Gastroesophageal sphincter (tissue), 4 donors: ENCODE results near the gene LAMA4. TPM values are rescaled to one million over a fixed set of nuclear protein-coding genes. Genes with fewer than 3 reads are reported as not detected.
A peak's percentile ranks its signal among the peaks of the same experiment; 100 is the strongest.

Experiments used
- ATAC-seq: fragments of 150-250 bp; one replicate; pipeline ENCODE4 v1.9.1; 2016; ENCODE audit warnings: mild to moderate bottlenecking, moderate library complexity
- H3K27ac ChIP-seq, 4 donors: fragments of 200-600 bp; sonication (generic) in 3 of 4; 1 replicate in 3 of 4; 2 replicates in 1 of 4; pipeline ENCODE4 v1.5.1; 2016 to 2019
- H3K27me3 ChIP-seq: fragments of 200-600 bp; sonication (generic); one replicate; pipeline ENCODE4 v1.5.1; 2019
- H3K36me3 ChIP-seq, 2 donors: fragments of 200-600 bp; sonication (generic); one replicate each; pipeline ENCODE4 v1.5.1; 2019; ENCODE audit warnings: control low read depth in 1 of 2
- H3K4me1 ChIP-seq, 3 donors: fragments of 200-600 bp; sonication (generic); 1 replicate in 2 of 3; 2 replicates in 1 of 3; pipeline ENCODE4 v1.5.1; 2016 to 2019; ENCODE audit warnings: control low read depth in 2 of 3
- H3K4me3 ChIP-seq, 2 donors: fragments of 200-600 bp; sonication (generic); one replicate each; pipeline ENCODE4 v1.5.1; 2019; ENCODE audit warnings: mild to moderate bottlenecking in 1 of 2, moderate library complexity in 1 of 2
- H3K9me3 ChIP-seq, 3 donors: fragments of 200-600 bp; sonication (generic); one replicate each; pipeline ENCODE4 v1.5.1; 2017 to 2019; ENCODE audit warnings: control low read depth in 2 of 3
- CTCF ChIP-seq, 4 experiments: fragments of 200-600 bp in 2 of 4; fragments of 450-650 bp in 2 of 4; sonication (generic) in 1 of 4; IDR thresholded peaks; one replicate each; pipeline ENCODE4 v1.5.1; 2017 to 2019; ENCODE audit warnings: antibody characterized with exemption in 4 of 4, mild to moderate bottlenecking in 2 of 4, moderate library complexity in 2 of 4
- EP300 ChIP-seq: sonication (generic); formaldehyde crosslinking; IDR thresholded peaks from one replicate; pipeline ENCODE4 v1.6.1; 2017; ENCODE audit warnings: antibody characterized with exemption, mild to moderate bottlenecking
- POLR2A ChIP-seq, 2 donors: fragments of 450-650 bp; IDR thresholded peaks; one replicate each; pipeline ENCODE4 v1.6.1; 2017; ENCODE audit warnings: antibody characterized with exemption in 2 of 2, mild to moderate bottlenecking in 2 of 2, moderate library complexity in 1 of 2
- POLR2AphosphoS5 ChIP-seq: sonication (generic); formaldehyde crosslinking; IDR thresholded peaks from one replicate; pipeline ENCODE4 v1.6.1; 2017; ENCODE audit warnings: antibody characterized with exemption
- WGBS, 2 donors: methylation state at CpG; one replicate each; pipeline ENCODE4 v1.1.5; 2018; ENCODE audit warnings: low coverage in 1 of 2; 5-methylcytosine and 5-hydroxymethylcytosine counted together
- total RNA-seq, 4 donors: library from RNA; depleted of rRNA; stranded (reverse); fragments of >200 nt; gene quantifications; one replicate each; pipeline ENCODE4 v1.1.0, GENCODE V29; 2016

The LAMA4 gene
- total RNA-seq, 4 donors from 2014 or later, result 240 to 305 (median 265) TPM

GRCh38 chr6:112179631-112180030 is 74.7 kb downstream of the LAMA4 start:
- TF ChIP-seq POLR2A (IDR thresholded peaks at IDR 0.05) (no peak), EP300 (no peak), CTCF (IDR thresholded peaks at IDR 0.05) (no peak), POLR2AphosphoS5 (no peak)
- 55 to 80% methylated on average over 3 of the region's 3 CpGs for WGBS, 2 donors
- Histone ChIP-seq H3K9me3 (no peaks in the 10 kb centered on the region), H3K27me3 (no peaks in the 10 kb centered on the region), H3K36me3 (peaks cover 4 to 58% of the 10 kb centered on the region in 2 donors), H3K27ac (peak overlapping the region in 3 of 4 donors; percentile 53 to 78 (median 57)), H3K4me3 (no peak overlapping the region), H3K4me1 (peaks cover 0 to 53% (median 7%) of the 10 kb centered on the region in 3 donors)
- no peak for ATAC-seq

DNA sequence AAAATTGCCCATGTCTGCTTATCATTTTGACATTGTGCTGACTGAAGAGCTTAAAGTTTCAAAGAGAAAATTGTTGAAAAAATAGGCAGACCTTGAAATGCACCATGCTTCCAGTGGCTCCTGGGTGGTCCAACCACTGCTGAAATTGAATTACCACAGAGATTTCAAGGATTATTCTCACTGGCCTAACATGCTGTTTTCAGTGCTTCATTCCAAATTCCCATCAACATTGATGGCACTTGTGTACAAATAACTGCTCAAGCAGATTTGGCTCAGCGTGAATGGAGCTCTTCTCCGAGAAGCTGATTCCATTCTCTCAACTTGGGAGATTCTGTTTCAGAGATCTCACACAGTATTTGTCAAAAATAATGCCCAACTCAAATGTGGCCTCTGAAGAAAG is 75.5 kb downstream of the LAMA4 start:
- TF ChIP-seq CTCF (IDR thresholded peaks at IDR 0.05) (no peak), POLR2A (IDR thresholded peaks at IDR 0.05) (no peak), POLR2AphosphoS5 (no peak)
- Histone ChIP-seq H3K36me3 (peaks cover 7 to 66% of the 10 kb centered on the region in 2 donors), H3K27me3 (no peaks in the 10 kb centered on the region), H3K4me3 (no peak overlapping the region), H3K27ac (peak overlapping the region in 3 of 4 donors; percentile 53 to 78 (median 57)), H3K9me3 (no peaks in the 10 kb centered on the region), H3K4me1 (peaks cover 0 to 45% (median 7%) of the 10 kb centered on the region in 3 donors)
- WGBS, 2 donors, result 58% methylated on average over 2 of the region's 2 CpGs; no CpG with 5 or more reads in 1 of the 2 donors
- ATAC-seq, result no peak

- ATAC-seq, result no peak
- H3K4me3 ChIP-seq, result no peak overlapping the region
- no peaks in the 10 kb centered on the region for H3K9me3 ChIP-seq
- WGBS, 2 donors, result 45 to 82% methylated on average over 1 of the region's 1 CpG
- TF ChIP-seq CTCF (IDR thresholded peaks at IDR 0.05), result no peak
- no peak for TF ChIP-seq POLR2AphosphoS5
- H3K36me3 ChIP-seq, result peaks cover 22 to 76% of the 10 kb centered on the region in 2 donors
- H3K4me1 ChIP-seq, result peaks cover 0 to 28% (median 7%) of the 10 kb centered on the region in 3 donors
- no peaks in the 10 kb centered on the region for H3K27me3 ChIP-seq
- no peak overlapping the region for H3K27ac ChIP-seq
These were observed 77.3 kb downstream of the LAMA4 start for GRCh38 chr6:112177092-112177491.

- Histone ChIP-seq H3K4me1 (peaks cover 0 to 28% (median 7%) of the 10 kb centered on the region in 3 donors), H3K9me3 (no peaks in the 10 kb centered on the region), H3K4me3 (no peak overlapping the region), H3K27ac (peak overlapping the region in 1 of 4 donors; percentile 5), H3K27me3 (no peaks in the 10 kb centered on the region), H3K36me3 (peaks cover 29 to 79% of the 10 kb centered on the region in 2 donors)
- ATAC-seq, result no peak
- 71 to 79% methylated on average over 3 to 4 of the region's 4 CpGs for whole genome bisulfite sequencing, 2 donors
- no peak for TF ChIP-seq EP300
- TF ChIP-seq CTCF (IDR thresholded peaks at IDR 0.05), result no peak
- TF ChIP-seq POLR2AphosphoS5, result no peak
- no peak for TF ChIP-seq POLR2A (IDR thresholded peaks at IDR 0.05)
These were observed 78.2 kb downstream of the LAMA4 start for GRCh38 chr6:112176175-112176574.

- no peak for TF ChIP-seq POLR2A (IDR thresholded peaks at IDR 0.05)
- TF ChIP-seq POLR2AphosphoS5, result no peak
- no peak for TF ChIP-seq CTCF (IDR thresholded peaks at IDR 0.05)
- TF ChIP-seq EP300, result no peak
- peaks cover 32 to 97% of the 10 kb centered on the region in 2 donors for H3K36me3 ChIP-seq
- no peaks in the 10 kb centered on the region for H3K27me3 ChIP-seq
- H3K4me3 ChIP-seq, result no peak overlapping the region
- H3K4me1 ChIP-seq, result no peaks in the 10 kb centered on the region
- no peaks in the 10 kb centered on the region for H3K9me3 ChIP-seq
- ATAC-seq, result no peak
- 54 to 66% methylated on average over 2 of the region's 2 CpGs for WGBS, 2 donors
- no peak overlapping the region for H3K27ac ChIP-seq
These were observed 81.1 kb downstream of the LAMA4 start for GRCh38 chr6:112173221-112173804.
